Glutamatergic neuron (in vitro differentiated cells): ENCODE results near the gene HES2. TPM values are rescaled to one million over a fixed set of nuclear protein-coding genes. Genes with fewer than 3 reads are reported as not detected.
"Not testable (repeated sequence)": the region's sequence is repeated elsewhere in the genome, so short reads cannot be mapped to it uniquely, and the experiment has no call there.

Source experiments
- DNase-seq: peaks from one replicate; pipeline ENCODE4 v3.0.0; 2022
- H3K27ac Mint-ChIP-seq: one replicate; pipeline ENCODE4 v1.8.0; 2020; ENCODE audit warnings: mild to moderate bottlenecking, mixed read lengths, inconsistent platforms; ENCODE audit not compliant: unreplicated experiment
- H3K27me3 Mint-ChIP-seq: one replicate; pipeline ENCODE4 v1.8.0; 2020; ENCODE audit warnings: mild to moderate bottlenecking, moderate library complexity, mixed read lengths, inconsistent platforms; ENCODE audit not compliant: unreplicated experiment
- H3K36me3 Mint-ChIP-seq: one replicate; pipeline ENCODE4 v1.8.0; 2020; ENCODE audit warnings: mild to moderate bottlenecking, mixed read lengths, inconsistent platforms; ENCODE audit not compliant: unreplicated experiment
- H3K4me1 Mint-ChIP-seq: one replicate; pipeline ENCODE4 v1.8.0; 2020; ENCODE audit warnings: mild to moderate bottlenecking, low read depth, mixed read lengths, inconsistent platforms; ENCODE audit not compliant: unreplicated experiment
- H3K4me3 Mint-ChIP-seq: one replicate; pipeline ENCODE4 v1.8.0; 2020; ENCODE audit warnings: mild to moderate bottlenecking, mixed read lengths, inconsistent platforms; ENCODE audit not compliant: unreplicated experiment
- H3K9me3 Mint-ChIP-seq: one replicate; pipeline ENCODE4 v1.8.0; 2020; ENCODE audit warnings: mild to moderate bottlenecking, moderate library complexity, mixed read lengths, inconsistent platforms; ENCODE audit not compliant: unreplicated experiment
- total RNA-seq: library from RNA; stranded (reverse); fragmentation: NEBNext Ultra II Directional; extraction: Animal tissue kit (Norgen Biotek cat#: 25700); gene quantifications from one replicate; pipeline ENCODE4 v1.2.1, GENCODE V29; 2021; ENCODE audit not compliant: unreplicated experiment
- TF ChIP-seq, protein P1 (sequence below): fragments of 200-600 bp; sonication (generic); IDR thresholded peaks from one replicate; pipeline ENCODE4 v1.5.0; 2021; ENCODE audit not compliant: partially characterized antibody, unreplicated experiment

Gene HES2
- total RNA-seq, 1 donor from 2014 or later, result 54.6 TPM

DNA sequence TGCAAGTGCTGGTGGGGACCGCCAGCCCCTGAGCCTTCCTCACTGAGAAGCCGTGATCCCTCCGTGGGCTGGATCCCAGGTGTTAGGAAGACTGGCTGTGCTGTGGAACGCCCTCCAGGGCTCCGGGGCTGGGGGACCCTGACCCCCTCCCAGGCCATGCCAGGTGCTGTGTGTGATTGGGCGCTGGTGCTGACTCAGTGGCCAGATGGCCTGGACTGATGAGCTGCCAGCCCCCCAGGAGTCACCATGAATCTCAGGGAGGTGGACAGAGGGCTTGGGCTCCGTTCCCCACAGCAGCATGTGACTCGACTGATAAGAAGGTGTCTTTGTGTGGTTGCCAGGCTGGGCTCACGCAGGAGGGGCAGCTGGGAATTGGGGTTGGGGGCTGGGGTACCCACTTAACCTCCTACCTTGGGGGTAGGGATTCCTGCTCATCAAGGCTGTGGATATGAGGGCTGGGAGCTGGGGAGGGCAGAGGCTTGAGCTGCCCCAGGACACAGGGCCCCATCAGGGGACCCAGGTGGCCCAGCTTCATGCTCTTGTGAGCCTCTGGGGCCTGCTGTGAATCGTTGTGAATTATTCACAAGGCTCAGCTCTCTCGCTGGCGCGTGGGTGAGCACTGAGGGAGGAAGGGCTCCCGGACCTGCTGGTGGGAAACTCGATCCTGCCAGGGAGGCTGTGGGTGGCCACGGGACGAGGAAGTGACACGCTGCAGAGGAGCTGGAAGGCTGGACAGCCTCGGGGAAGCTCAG lies 10.1 kb upstream of the HES2 start:
- Mint-ChIP-seq H3K4me3 (peak overlapping the region; percentile 67), H3K4me1 (peaks cover 22% of the 10 kb centered on the region)
- not testable (repeated sequence) for H3K27me3 Mint-ChIP-seq, H3K36me3 Mint-ChIP-seq, DNase-seq, H3K9me3 Mint-ChIP-seq, H3K27ac Mint-ChIP-seq

DNA sequence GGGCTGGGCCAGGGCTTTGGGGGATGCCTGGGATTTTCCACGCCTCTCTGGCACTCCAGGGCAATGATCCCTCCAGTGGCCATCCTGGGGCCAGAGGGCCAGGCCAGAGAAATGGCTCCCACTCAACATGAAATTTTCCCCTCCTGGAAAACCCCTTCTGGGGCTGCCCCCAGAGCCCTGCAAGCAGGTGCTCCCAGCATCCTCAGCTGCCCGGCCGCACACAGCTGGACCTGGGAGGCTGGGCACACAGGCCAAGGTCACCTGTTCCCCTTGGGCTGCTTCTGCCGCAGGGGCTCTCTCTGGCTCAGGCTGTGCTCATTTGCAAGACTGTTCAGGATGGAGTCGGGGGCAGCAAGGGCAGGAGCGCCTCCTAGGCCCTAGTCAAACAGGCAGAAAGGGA lies 8.7 kb upstream of the HES2 start:
- not testable (repeated sequence) for H3K4me3 Mint-ChIP-seq, H3K27ac Mint-ChIP-seq, H3K4me1 Mint-ChIP-seq, H3K9me3 Mint-ChIP-seq, DNase-seq, H3K36me3 Mint-ChIP-seq
- peaks cover 11% of the 10 kb centered on the region for H3K27me3 Mint-ChIP-seq

DNA sequence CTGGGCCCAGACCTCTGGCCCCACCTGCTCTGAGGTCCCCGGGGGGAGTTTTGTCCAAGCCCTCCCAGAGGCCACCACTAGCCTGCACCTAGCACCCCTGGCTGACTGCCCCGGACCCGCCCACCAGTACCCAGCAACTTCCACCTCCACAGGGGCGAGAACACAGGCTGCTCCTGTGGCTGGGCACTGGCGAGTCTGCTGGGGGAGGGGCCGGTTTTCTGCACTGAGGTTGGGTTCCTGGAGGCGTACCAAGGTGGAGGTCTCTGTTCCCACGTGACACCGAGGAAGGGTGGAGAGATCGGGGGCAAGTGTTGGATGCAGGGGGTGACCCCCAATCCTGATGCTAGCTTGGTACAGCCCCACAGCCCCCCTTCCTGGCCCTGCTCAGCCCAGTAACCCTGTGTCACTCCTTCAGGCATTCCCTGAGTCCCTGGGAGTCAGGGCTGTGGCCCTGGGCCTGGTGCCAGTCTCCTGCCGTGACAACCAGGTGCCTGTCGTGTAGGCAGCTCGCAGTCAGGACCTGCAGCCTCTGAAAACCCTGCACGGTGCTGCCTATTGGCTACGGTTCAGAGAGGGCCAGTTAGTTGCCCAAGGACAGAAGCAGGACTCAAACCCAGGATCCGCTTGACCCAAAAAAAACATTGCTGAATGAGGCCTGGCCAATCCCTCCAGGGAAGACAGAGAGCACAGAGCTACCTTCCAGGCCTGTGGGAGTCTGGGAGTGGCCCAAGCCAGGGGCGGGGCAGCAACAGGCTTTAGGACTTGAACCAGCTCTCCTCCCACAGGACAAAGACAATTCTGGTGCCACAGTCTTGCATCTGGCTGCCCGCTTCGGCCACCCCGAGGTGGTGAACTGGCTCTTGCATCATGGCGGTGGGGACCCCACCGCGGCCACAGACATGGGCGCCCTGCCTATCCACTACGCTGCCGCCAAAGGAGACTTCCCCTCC lies 8.0 kb upstream of the HES2 start:
- H3K27me3 Mint-ChIP-seq, result peaks cover 13% of the 10 kb centered on the region

DNA sequence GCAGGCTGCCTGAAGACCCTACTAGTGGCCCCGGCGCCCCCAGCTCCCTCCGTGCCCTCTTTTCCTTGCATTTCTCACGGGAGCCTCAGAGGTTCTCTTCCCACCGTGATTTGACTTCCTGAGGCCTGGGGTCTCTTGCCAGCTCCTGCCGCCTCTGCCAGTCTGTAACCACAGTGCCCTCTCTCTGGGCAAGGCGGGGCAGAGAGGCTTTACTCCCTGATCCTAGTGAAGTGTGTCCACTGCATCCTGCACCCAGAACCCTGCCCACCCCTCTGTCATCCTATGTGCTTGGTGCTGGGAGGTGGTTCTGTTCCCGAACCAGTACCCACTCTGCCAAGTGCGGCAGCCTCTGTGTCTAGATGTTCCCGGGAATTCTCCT lies 7.2 kb upstream of the HES2 start:
- Mint-ChIP-seq H3K27ac (no peak overlapping the region), H3K9me3 (peaks cover 2% of the 10 kb centered on the region), H3K27me3 (peaks cover 14% of the 10 kb centered on the region), H3K4me3 (no peak overlapping the region), H3K36me3 (no peaks in the 10 kb centered on the region), H3K4me1 (peaks cover 9% of the 10 kb centered on the region)
- DNase-seq, result no peak
- TF ChIP-seq, protein P1, sequence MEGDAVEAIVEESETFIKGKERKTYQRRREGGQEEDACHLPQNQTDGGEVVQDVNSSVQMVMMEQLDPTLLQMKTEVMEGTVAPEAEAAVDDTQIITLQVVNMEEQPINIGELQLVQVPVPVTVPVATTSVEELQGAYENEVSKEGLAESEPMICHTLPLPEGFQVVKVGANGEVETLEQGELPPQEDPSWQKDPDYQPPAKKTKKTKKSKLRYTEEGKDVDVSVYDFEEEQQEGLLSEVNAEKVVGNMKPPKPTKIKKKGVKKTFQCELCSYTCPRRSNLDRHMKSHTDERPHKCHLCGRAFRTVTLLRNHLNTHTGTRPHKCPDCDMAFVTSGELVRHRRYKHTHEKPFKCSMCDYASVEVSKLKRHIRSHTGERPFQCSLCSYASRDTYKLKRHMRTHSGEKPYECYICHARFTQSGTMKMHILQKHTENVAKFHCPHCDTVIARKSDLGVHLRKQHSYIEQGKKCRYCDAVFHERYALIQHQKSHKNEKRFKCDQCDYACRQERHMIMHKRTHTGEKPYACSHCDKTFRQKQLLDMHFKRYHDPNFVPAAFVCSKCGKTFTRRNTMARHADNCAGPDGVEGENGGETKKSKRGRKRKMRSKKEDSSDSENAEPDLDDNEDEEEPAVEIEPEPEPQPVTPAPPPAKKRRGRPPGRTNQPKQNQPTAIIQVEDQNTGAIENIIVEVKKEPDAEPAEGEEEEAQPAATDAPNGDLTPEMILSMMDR, result no peak

More for the DNA sequence above, 8.0 kb upstream of the HES2 start:
- H3K4me3 Mint-ChIP-seq, result no peak overlapping the region
- DNase-seq, result no peak
- H3K4me1 Mint-ChIP-seq, result peaks cover 9% of the 10 kb centered on the region
- TF ChIP-seq, protein P1, result no peak
- no peak overlapping the region for H3K27ac Mint-ChIP-seq
- H3K36me3 Mint-ChIP-seq, result no peaks in the 10 kb centered on the region
- peaks cover 2% of the 10 kb centered on the region for H3K9me3 Mint-ChIP-seq

DNA sequence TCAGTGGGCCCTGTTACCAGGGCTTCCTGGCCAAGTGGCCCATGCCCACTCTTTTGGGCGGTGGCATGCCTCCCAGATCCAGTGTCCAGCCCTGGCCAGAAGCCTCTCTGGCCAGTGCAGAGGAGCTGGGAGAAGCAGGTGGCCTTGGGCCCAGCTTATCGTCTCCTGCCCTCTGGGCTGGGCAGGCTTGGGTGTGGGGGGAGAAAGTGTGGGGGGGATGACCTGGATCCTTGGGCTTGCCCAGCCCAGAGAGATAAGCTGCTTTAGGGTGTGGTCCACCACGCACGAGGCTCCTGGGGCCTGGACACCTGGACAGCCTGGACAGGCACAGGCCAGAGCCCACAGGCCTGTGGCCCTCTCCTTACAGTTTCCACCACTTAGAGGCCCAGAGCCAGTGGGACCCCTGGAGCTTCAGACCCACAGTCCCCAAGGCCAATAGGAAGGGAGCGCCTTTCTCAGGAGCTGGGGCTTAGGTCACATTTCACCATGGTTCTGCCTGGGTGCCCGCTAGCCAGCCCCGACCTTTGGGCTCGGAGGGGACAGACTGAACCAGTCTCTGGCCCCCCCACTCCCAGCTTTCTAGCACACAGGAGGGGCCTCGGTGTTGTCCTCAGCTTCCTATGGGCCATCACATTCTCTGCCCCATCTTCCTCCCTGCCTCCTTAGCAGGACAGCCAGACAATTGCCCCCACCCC lies 6.7 kb upstream of the HES2 start:
- DNase-seq, result no peak
- TF ChIP-seq, protein P1, result no peak
- Mint-ChIP-seq H3K4me1 (peaks cover 9% of the 10 kb centered on the region), H3K27me3 (peaks cover 18% of the 10 kb centered on the region), H3K4me3 (no peak overlapping the region), H3K9me3 (peaks cover 5% of the 10 kb centered on the region), H3K27ac (no peak overlapping the region), H3K36me3 (no peaks in the 10 kb centered on the region)
